Measurements from ENCODE around the gene FTO. TPM values are rescaled to one million over a fixed set of nuclear protein-coding genes. Genes with fewer than 3 reads are reported as not detected.

Gene FTO
- total RNA-seq, 2 donors from 2014 or later, result 73.6 to 90.6 TPM

DNA sequence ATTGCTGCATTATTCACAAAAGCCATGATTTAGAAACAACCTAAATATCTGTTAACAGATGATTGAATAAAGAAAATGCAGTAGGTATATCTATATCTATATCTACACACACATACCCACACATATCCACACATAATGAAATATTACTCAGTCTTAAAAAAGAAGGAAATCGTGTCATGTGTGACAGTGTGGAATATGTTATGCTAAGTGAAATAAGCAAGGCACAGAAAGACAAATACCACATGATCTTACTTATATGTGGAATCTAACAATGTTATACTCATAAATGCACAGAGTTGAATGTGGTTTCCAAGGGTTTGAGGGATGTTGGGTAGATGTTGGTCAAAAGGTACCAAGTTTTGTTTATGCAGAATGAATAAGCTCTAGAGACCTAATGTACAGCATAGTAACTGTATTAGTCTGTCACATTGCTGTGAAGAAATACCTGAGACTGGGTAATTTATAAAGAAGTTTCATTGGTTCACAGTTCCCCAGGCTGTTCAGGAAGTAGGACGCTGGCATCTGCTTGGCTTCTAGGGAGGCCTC, 156.1 kb downstream of the FTO start:
- TF ChIP-seq, protein P1, sequence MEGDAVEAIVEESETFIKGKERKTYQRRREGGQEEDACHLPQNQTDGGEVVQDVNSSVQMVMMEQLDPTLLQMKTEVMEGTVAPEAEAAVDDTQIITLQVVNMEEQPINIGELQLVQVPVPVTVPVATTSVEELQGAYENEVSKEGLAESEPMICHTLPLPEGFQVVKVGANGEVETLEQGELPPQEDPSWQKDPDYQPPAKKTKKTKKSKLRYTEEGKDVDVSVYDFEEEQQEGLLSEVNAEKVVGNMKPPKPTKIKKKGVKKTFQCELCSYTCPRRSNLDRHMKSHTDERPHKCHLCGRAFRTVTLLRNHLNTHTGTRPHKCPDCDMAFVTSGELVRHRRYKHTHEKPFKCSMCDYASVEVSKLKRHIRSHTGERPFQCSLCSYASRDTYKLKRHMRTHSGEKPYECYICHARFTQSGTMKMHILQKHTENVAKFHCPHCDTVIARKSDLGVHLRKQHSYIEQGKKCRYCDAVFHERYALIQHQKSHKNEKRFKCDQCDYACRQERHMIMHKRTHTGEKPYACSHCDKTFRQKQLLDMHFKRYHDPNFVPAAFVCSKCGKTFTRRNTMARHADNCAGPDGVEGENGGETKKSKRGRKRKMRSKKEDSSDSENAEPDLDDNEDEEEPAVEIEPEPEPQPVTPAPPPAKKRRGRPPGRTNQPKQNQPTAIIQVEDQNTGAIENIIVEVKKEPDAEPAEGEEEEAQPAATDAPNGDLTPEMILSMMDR (IDR thresholded peaks at IDR 0.05), result no peak
- DNase-seq (ENCODE audit: low spot score), result no peak
- no peak overlapping the region for H3K27ac ChIP-seq
- no peaks in the 10 kb centered on the region for H3K27me3 ChIP-seq
- no peaks in the 10 kb centered on the region for H3K36me3 ChIP-seq
- H3K4me1 ChIP-seq, result no peaks in the 10 kb centered on the region
- no peak overlapping the region for H3K4me3 ChIP-seq
- no peaks in the 10 kb centered on the region for H3K9me3 ChIP-seq

DNA sequence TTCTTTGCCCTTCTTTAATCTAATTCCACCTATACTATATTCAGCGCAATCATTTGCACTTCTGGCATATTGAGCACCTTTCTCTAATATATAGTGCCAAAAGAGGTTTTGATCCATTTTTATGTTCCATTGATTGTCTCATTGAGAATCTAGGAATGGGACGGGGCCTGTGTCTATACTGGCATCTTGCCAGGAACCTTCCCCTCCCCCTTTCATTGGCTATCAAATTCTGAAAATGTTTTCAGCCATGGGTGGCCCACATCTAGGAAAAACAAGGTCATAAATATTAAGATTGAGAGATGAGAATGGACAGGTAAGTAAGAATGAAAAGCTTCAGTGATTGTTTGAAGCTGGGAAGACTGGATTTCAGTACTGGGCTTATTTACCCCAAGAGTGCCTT, 159.9 kb downstream of the FTO start:
- H3K4me3 ChIP-seq, result no peak overlapping the region
- TF ChIP-seq, protein P1 (IDR thresholded peaks at IDR 0.05), result no peak
- peaks cover 0 to 3% of the 10 kb centered on the region in 2 donors for H3K9me3 ChIP-seq
- no peaks in the 10 kb centered on the region for H3K4me1 ChIP-seq
- H3K36me3 ChIP-seq, result no peaks in the 10 kb centered on the region
- DNase-seq (ENCODE audit: low spot score), result no peak
- no peaks in the 10 kb centered on the region for H3K27me3 ChIP-seq
- H3K27ac ChIP-seq, result no peak overlapping the region

DNA sequence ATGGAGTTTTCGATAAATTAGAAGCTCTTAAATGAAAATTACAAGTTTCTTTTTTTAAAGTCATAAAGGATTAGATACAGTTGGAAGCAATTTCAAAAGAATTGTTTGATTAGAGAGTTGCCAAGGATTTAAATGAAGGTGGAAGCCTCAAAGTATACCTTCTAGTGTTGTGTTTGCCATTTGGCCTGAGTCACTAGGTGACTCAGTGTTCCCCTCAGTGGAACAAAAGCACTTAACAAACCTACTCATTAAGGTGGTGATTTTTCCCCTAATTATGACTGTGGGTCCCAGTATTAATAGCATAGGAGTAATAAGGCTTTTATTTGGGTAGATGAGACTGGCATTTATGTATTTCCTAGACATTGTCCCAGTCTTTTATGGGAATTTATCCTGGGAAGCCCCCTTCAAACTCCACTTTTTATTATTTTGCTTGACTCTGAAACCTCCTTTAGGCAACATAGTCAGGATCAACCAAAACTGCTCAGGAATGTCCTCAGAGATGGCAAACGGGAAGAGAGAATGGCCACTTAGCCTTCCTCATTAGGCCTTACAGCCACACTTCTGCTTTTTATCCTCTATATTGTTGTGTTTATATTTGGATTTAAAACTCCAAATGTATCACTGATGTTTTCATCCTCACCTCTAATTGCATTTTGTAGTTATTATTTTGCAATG, 161.0 kb downstream of the FTO start:
- Histone ChIP-seq H3K36me3 (no peaks in the 10 kb centered on the region), H3K4me1 (no peaks in the 10 kb centered on the region), H3K27ac (peak overlapping the region; percentile 8 to 22), H3K4me3 (no peak overlapping the region), H3K27me3 (no peaks in the 10 kb centered on the region), H3K9me3 (peaks cover 0 to 3% of the 10 kb centered on the region in 2 donors)
- DNase-seq (ENCODE audit: low spot score), result no peak
- TF ChIP-seq, protein P1 (IDR thresholded peaks at IDR 0.05), result no peak

DNA sequence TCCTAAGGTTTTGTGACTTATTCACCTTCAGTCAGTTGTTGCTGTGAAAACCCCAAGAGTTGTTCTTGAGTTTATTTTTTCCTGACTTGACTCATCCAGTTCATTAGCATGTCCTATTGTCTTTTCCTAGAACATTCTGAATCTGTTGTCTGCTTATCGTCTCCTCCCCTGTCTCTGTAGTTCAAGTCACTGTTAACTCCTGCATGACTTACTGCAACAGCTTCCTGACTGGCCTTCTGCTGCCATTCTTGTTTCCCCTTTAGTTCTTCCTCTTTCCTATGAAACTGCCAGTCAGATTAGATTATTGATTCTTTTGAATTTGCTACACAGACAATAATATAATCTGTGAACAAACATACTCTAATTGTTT, 161.5 kb downstream of the FTO start:
- Histone ChIP-seq H3K4me1 (no peaks in the 10 kb centered on the region), H3K4me3 (no peak overlapping the region), H3K27ac (peak overlapping the region; percentile 8 to 22), H3K36me3 (no peaks in the 10 kb centered on the region), H3K27me3 (no peaks in the 10 kb centered on the region), H3K9me3 (peaks cover 0 to 3% of the 10 kb centered on the region in 2 donors)
- no peak for DNase-seq (ENCODE audit: low spot score)
- TF ChIP-seq, protein P1 (IDR thresholded peaks at IDR 0.05), result no peak

DNA sequence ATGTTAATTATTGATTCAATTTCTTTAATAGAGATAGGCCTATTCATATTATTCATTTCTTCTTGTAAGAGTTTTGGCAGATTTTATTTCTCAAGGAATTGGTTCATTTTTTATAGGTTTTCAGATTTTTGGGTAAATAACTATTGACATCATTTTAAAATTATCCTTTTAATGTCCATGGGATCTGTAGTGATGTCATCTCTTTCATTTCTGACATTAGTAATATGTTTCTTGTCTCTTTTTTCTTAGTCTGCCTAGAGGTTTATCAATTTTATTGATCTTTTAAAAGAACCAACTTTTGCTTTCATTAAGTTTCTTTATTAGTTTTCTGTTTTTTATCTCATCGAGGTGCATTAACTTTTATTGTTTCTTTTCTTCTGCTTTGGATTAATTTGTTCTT, 162.6 kb downstream of the FTO start:
- TF ChIP-seq, protein P1 (IDR thresholded peaks at IDR 0.05), result no peak

DNA sequence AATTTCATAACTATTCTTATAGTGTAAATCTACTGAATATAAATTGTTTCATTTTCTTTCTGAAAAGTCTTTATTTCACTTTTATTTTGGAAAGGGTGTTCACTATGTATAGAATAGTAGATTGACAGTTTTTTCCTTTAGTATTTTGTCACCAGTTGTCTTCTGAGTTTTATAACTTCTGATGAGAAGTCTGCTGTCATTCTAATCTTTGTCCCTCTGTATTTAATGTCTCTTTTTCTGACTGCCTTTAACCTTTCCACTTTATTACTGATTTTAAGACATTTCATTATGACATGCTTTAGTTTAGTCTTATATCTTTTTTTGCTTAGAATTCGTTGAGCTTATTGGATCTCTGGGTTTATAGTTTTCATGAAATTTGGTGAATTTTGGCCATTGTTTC, 166.9 kb downstream of the FTO start:
- Histone ChIP-seq H3K27me3 (no peaks in the 10 kb centered on the region), H3K27ac (no peak overlapping the region), H3K9me3 (no peaks in the 10 kb centered on the region), H3K36me3 (no peaks in the 10 kb centered on the region), H3K4me3 (no peak overlapping the region), H3K4me1 (no peaks in the 10 kb centered on the region)
- TF ChIP-seq, protein P1 (IDR thresholded peaks at IDR 0.05), result no peak
- DNase-seq (ENCODE audit: low spot score), result no peak

More for the DNA sequence above, 162.6 kb downstream of the FTO start:
- peaks cover 0 to 3% of the 10 kb centered on the region in 2 donors for H3K9me3 ChIP-seq
- H3K4me1 ChIP-seq, result no peaks in the 10 kb centered on the region
- no peaks in the 10 kb centered on the region for H3K27me3 ChIP-seq
- no peaks in the 10 kb centered on the region for H3K36me3 ChIP-seq
- no peak overlapping the region for H3K27ac ChIP-seq
- no peak for DNase-seq (ENCODE audit: low spot score)
- no peak overlapping the region for H3K4me3 ChIP-seq

All from right atrium auricular region (tissue), 2 donors.